IMR-90 (cell line): Measurements from ENCODE around the gene PDGFD. TPM values are rescaled to one million over a fixed set of nuclear protein-coding genes. Genes with fewer than 3 reads are reported as not detected.

ENCODE experiments used
- ATAC-seq: fragments of 200-7000 bp; cut with Tn5 transposase; 2 replicates; pipeline ENCODE4 v1.9.1; 2020; ENCODE audit warnings: low read depth, mild to moderate bottlenecking, moderate library complexity
- BruUV-seq: library from RNA; stranded (reverse); fragments of 400-500 nt; replicated peaks from 2 replicates; lab custom pipeline; 2021; lab: Mats Ljungman, UMichigan
- CTCF ChIA-PET: fragments of 300-600 bp; formaldehyde crosslinking; extraction: SDS; loops from one replicate; lab custom pipeline; 2021; ENCODE audit warnings: antibody characterized with exemption; lab: Yijun Ruan, JAX
- POLR2A ChIA-PET: fragments of 300-600 bp; sonication (Branson Sonifier 250); formaldehyde crosslinking; loops from one replicate; lab custom pipeline; 2022; ENCODE audit warnings: antibody characterized with exemption; ENCODE audit not compliant: unreplicated experiment; lab: Charles Lee
- DNase-seq: peaks from one replicate; pipeline ENCODE4 v3.0.0; 2013
- H2AFZ ChIP-seq: replicated peaks from 2 replicates; pipeline ENCODE3; 2013; ENCODE audit warnings: low read length, mild to moderate bottlenecking; ENCODE audit not compliant: poor library complexity
- H2AK5ac ChIP-seq: 2 replicates; pipeline ENCODE4 v1.6.1; 2013; ENCODE audit warnings: low read depth, low read length, inconsistent platforms
- H2AK9ac ChIP-seq: replicated peaks from 2 replicates; pipeline ENCODE3; 2013; ENCODE audit warnings: mild to moderate bottlenecking, low read depth, low read length, moderate library complexity; ENCODE audit not compliant: poor library complexity
- H2BK120ac ChIP-seq: 2 replicates; pipeline ENCODE4 v1.6.1; 2013; ENCODE audit warnings: low read depth, low read length, inconsistent platforms
- H2BK15ac ChIP-seq: 3 replicates; pipeline ENCODE4 v1.6.1; 2013; ENCODE audit warnings: low read depth, low read length, inconsistent platforms
- H2BK20ac ChIP-seq: 2 replicates; pipeline ENCODE4 v1.6.1; 2013; ENCODE audit warnings: low read depth, mild to moderate bottlenecking, inconsistent platforms, low read length, moderate library complexity
- H2BK5ac ChIP-seq: 2 replicates; pipeline ENCODE4 v1.6.1; 2013; ENCODE audit warnings: mild to moderate bottlenecking, low read depth, low read length, inconsistent platforms; ENCODE audit not compliant: poor library complexity, severe bottlenecking
- H3K14ac ChIP-seq: replicated peaks from 2 replicates; pipeline ENCODE4 v1.6.1; 2013; ENCODE audit warnings: low read depth, low read length, inconsistent platforms
- H3K18ac ChIP-seq: 2 replicates; pipeline ENCODE4 v1.6.1; 2013; ENCODE audit warnings: low read depth, low read length, control low read depth
- H3K23ac ChIP-seq: 2 replicates; pipeline ENCODE4 v1.6.1; 2013; ENCODE audit warnings: low read depth, low read length, inconsistent platforms
- H3K27ac ChIP-seq: 2 replicates; pipeline ENCODE4 v1.5.1; 2013; ENCODE audit warnings: mild to moderate bottlenecking, control low read depth, low read length; ENCODE audit not compliant: insufficient read depth
- H3K27me3 ChIP-seq: 2 replicates; pipeline ENCODE4 v1.6.1; 2013; ENCODE audit warnings: low read length; ENCODE audit not compliant: control insufficient read depth, insufficient read depth
- H3K36me3 ChIP-seq: 2 replicates; pipeline ENCODE4 v1.6.1; 2013; ENCODE audit warnings: low read length, mixed read lengths; ENCODE audit not compliant: control insufficient read depth, insufficient read depth
- H3K4ac ChIP-seq: 2 replicates; pipeline ENCODE4 v1.6.1; 2013; ENCODE audit warnings: low read depth, low read length, inconsistent platforms
- H3K4me1 ChIP-seq: 2 replicates; pipeline ENCODE4 v1.6.1; 2013; ENCODE audit warnings: low read length, mixed read lengths; ENCODE audit not compliant: control insufficient read depth, insufficient read depth
- H3K4me2 ChIP-seq: 2 replicates; pipeline ENCODE4 v1.6.1; 2013; ENCODE audit warnings: low read depth, mild to moderate bottlenecking, control low read depth, low read length, moderate library complexity
- H3K4me3 ChIP-seq: 2 replicates; pipeline ENCODE4 v1.5.1; 2013; ENCODE audit warnings: low read depth, mild to moderate bottlenecking, control low read depth, low read length, moderate library complexity; ENCODE audit not compliant: insufficient read depth
- H3K56ac ChIP-seq: 2 replicates; pipeline ENCODE4 v1.6.1; 2013; ENCODE audit warnings: low read length, inconsistent platforms; ENCODE audit not compliant: insufficient read depth; ENCODE audit errors: extremely low read depth
- H3K79me1 ChIP-seq, 2 experiments: 2 replicates each; pipeline ENCODE4 v1.6.1; 2013; ENCODE audit warnings: low read length in 2 of 2, inconsistent platforms in 1 of 2, low read depth in 1 of 2
- H3K9ac ChIP-seq: 2 replicates; pipeline ENCODE4 v1.6.1; 2013; ENCODE audit warnings: low read depth, low read length, control low read depth
- H3K9me1 ChIP-seq: 2 replicates; pipeline ENCODE4 v1.6.1; 2013; ENCODE audit warnings: low read length, inconsistent platforms; ENCODE audit not compliant: insufficient read depth
- H3K9me3 ChIP-seq: 2 replicates; pipeline ENCODE4 v1.6.1; 2013; ENCODE audit warnings: low read length; ENCODE audit not compliant: control insufficient read depth, insufficient read depth
- H4K20me1 ChIP-seq: 2 replicates; pipeline ENCODE4 v1.6.1; 2013; ENCODE audit warnings: low read length, inconsistent platforms; ENCODE audit not compliant: insufficient read depth
- H4K5ac ChIP-seq: 2 replicates; pipeline ENCODE4 v1.6.1; 2013; ENCODE audit warnings: mild to moderate bottlenecking, low read depth, low read length, control low read depth
- H4K8ac ChIP-seq, 2 experiments: 2 replicates each; pipeline ENCODE4 v1.6.1; 2013; ENCODE audit warnings: low read depth in 2 of 2, low read length in 2 of 2, control low read depth in 1 of 2, inconsistent platforms in 1 of 2
- H4K91ac ChIP-seq: 2 replicates; pipeline ENCODE4 v1.6.1; 2013; ENCODE audit warnings: low read depth, low read length, inconsistent platforms; ENCODE audit not compliant: insufficient read depth
- POLR2A ChIP-seq: IDR thresholded peaks from 2 replicates; pipeline ENCODE4 v1.6.1; 2012; ENCODE audit warnings: mild to moderate bottlenecking, low read depth, low read length
- WGBS, 2 experiments: methylation state at CpG; one replicate each; pipeline versions ENCODE4 v1.1.5 to v1.1.7; 2013; ENCODE audit warnings: missing lambda C conversion rate in 2 of 2; ENCODE audit not compliant: insufficient read length in 1 of 2; ENCODE audit errors: extremely low coverage in 2 of 2; 5-methylcytosine and 5-hydroxymethylcytosine counted together
- dilution Hi-C: fragments of 300-500 bp; cut with HindIII; formaldehyde crosslinking; loops from one replicate; pipeline ENCODE4 v1.14.3; 2018; ENCODE audit warnings: low sequenced_read_pairs; ENCODE audit not compliant: unreplicated experiment
- in situ Hi-C: fragments of 300-500 bp; cut with MboI; formaldehyde crosslinking; loops from 3 replicates; pipeline ENCODE4 v1.14.3; 2019; ENCODE audit warnings: low sequenced_read_pairs, inconsistent platforms, mixed read lengths
- intact Hi-C: fragments of 100-400 bp; cut with micrococcal nuclease; formaldehyde crosslinking; loops from 2 replicates; pipeline ENCODE4 v1.10.0; 2022
- polyA plus RNA-seq, 3 experiments: library from polyadenylated mRNA; depleted of rRNA; stranded (reverse); fragments of >200 nt; gene quantifications; 2 replicates each; pipeline ENCODE4 v1.2.3, GENCODE V29; 2012; ENCODE audit warnings: low replicate concordance in 1 of 3
- total RNA-seq: library from RNA; depleted of rRNA; stranded (reverse); fragments of >200 nt; gene quantifications from 2 replicates; pipeline ENCODE4 v1.2.3, GENCODE V29; 2012
- TF ChIP-seq, protein P1 (sequence below): fragments of 150-350 bp; IDR thresholded peaks from 2 replicates; pipeline ENCODE4 v1.6.1; 2017; ENCODE audit warnings: mild to moderate bottlenecking, antibody characterized with exemption, low read length, low read depth

Gene PDGFD
- total and polyA plus RNA-seq, 2 of the 4 experiments (the other 2 are of a cell fraction): 2.1 to 3.0 TPM

DNA sequence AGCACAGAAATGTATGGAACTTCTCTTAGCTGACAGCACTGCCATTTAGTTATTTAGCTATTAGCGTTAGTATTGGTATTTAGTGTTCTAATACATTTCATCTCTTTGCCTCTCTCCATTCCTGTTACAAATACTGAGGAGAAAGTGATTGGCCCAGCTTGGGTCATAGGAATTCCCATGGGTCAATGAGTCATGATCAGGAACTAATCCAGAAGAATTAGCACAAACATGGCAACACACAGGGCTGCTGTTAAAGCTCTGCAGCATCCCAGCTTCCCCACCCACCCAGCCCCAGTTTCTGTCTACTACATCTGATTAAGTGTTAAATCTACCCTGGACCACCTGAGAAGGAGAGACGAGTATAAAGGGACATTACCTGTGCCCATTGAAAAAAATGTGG, 36.1 kb downstream of the PDGFD start:
- no peaks in the 10 kb centered on the region for H3K9me1 ChIP-seq
- H3K79me1 ChIP-seq: no peaks in the 10 kb centered on the region
- no peak overlapping the region for H2AK5ac ChIP-seq
- WGBS, 2 experiments: no CpG with 5 or more reads among the region's 2 CpGs
- no peak overlapping the region for H3K4ac ChIP-seq
- in situ Hi-C loops (no loop called here), dilution Hi-C loops (no loop called here), intact Hi-C loops (no loop called here)
- H3K4me1 ChIP-seq: peaks cover 1% of the 10 kb centered on the region; the same call in 1 of the 2 replicates
- peak; percentile 82 for ATAC-seq
- no peak overlapping the region for H2AFZ ChIP-seq
- no peak overlapping the region for H3K9ac ChIP-seq
- H3K14ac ChIP-seq: 0 out of 2 replicates have a peak overlapping the region, but pooled peaks have one; percentile 22
- no peaks in the 10 kb centered on the region for H3K27me3 ChIP-seq
- ChIA-PET POLR2A (no interaction called here), CTCF (interaction anchor here (0.5 to 0.6 kb wide), 2 partner anchors 14 to 311 kb away, joined by 3 to 4 read pairs; no protein-coding TSS in a partner anchor)
- H3K18ac ChIP-seq: 0 out of 2 replicates have a peak overlapping the region, but pooled peaks have one; percentile 55
- H3K9me3 ChIP-seq: no peaks in the 10 kb centered on the region
- no peak overlapping the region for H4K91ac ChIP-seq
- H2BK5ac ChIP-seq: no peak overlapping the region
- no peak overlapping the region for H2BK15ac ChIP-seq
- H3K4me3 ChIP-seq: no peak overlapping the region
- H4K8ac ChIP-seq: no peak overlapping the region
- H2BK120ac ChIP-seq: no peak overlapping the region
- no peak overlapping the region for H2BK20ac ChIP-seq
- no peak overlapping the region for H4K5ac ChIP-seq
- no peak overlapping the region for H3K23ac ChIP-seq
- no peak overlapping the region for H3K4me2 ChIP-seq
- BruUV-seq: no TSS peak
- peak; percentile 75 for DNase-seq
- H3K27ac ChIP-seq: no peak overlapping the region
- H3K36me3 ChIP-seq: no peaks in the 10 kb centered on the region
- no peak overlapping the region for H3K56ac ChIP-seq
- no peak overlapping the region for H2AK9ac ChIP-seq
- no peaks in the 10 kb centered on the region for H4K20me1 ChIP-seq
- TF ChIP-seq POLR2A: no peak
- TF ChIP-seq, protein P1, sequence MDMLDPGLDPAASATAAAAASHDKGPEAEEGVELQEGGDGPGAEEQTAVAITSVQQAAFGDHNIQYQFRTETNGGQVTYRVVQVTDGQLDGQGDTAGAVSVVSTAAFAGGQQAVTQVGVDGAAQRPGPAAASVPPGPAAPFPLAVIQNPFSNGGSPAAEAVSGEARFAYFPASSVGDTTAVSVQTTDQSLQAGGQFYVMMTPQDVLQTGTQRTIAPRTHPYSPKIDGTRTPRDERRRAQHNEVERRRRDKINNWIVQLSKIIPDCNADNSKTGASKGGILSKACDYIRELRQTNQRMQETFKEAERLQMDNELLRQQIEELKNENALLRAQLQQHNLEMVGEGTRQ: no peak
